HG03280 (cell line): ENCODE measurements around the gene COL23A1.
"Not testable (repeated sequence)": the region's sequence is repeated elsewhere in the genome, so short reads cannot be mapped to it uniquely, and the experiment has no call there.

Source experiments
- ATAC-seq: cut with Tn5 transposase; IDR thresholded peaks from one replicate; pipeline ENCODE4 v1.9.1; 2021; ENCODE audit warnings: mild to moderate bottlenecking, moderate library complexity; ENCODE audit not compliant: unreplicated experiment

COL23A1 gene

DNA sequence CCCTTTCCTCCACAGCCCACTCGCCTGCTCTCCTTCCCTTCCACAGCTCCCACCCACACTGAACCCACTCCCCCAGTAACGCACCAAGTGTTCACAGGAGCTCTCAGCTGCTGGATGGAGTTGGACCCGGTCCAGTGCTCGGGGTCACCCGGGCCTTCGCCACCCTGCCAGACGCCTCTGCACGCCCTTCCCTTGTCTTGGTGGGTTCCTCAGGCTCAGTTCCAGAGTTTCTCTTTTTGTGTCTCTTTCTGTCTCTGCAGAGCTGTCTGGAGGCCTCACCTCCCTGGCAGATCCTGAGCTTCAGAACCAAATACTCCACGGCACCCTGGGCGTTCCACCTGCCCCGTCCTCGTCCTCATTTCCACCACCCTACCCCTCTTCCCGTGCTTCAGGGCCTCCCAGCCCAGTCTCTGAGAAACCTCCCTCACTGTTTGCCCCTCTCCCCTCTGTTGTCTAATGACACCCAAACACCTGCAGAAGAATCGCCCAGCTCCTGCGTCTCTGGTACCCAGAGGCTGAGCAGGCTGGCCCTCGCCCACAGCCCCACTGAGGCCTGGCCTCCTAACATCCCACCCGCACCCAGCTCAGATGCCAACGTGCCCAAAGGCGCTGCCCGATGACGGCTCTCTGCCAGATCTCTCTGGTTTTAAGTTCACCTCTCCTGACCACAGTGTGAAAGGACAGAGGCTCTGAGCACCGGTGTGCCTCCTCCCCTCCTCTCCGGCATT, 74.3 kb downstream of the COL23A1 start:
- no peak for ATAC-seq

DNA sequence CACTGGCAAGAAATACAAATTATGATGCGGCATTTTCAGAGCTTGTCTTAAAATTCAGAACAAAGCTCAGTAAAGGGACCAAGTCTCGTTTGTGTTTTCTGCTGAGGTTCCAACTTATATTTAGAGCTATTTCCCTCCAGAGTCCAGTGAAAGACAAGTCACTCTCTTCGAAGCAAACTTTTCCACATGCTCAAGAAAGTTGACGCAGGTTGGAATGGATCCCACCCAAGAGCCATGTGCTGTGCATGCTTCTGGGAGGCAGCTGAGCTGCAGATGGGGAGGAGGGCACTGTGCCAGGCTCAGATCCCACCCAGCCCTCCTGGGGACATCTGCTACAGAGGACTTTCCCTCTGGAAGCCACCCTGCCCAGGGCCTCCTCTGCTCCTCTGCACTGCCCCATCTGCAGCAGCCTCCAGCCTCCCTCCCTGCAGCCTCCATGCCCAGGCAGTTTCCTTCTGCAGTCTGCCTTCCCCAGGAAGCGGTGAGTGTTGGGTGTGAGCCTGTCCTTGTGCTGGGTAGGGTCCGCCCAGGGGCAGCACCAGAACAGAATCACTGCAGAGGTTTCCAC, 75.3 kb downstream of the COL23A1 start:
- no peak for ATAC-seq

DNA sequence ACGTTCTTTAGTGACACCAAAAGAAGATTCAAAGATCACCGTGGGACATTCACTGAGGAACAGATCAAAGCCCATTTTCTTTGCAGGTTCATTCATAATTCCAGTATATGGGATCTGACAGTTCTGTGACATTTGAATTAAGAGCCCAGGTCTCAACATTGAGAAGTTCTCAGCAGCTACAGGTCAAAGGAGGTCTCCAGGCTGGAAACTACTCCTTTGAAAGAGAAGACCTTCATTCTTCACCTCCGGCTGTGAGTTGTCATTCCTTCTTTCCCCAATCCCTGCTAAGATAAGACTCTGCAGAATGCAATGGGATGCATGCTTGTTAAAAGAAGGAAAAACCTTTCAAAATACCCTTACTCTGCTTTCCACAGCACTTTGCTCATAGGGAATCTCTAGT, 79.0 kb downstream of the COL23A1 start:
- ATAC-seq: no peak

DNA sequence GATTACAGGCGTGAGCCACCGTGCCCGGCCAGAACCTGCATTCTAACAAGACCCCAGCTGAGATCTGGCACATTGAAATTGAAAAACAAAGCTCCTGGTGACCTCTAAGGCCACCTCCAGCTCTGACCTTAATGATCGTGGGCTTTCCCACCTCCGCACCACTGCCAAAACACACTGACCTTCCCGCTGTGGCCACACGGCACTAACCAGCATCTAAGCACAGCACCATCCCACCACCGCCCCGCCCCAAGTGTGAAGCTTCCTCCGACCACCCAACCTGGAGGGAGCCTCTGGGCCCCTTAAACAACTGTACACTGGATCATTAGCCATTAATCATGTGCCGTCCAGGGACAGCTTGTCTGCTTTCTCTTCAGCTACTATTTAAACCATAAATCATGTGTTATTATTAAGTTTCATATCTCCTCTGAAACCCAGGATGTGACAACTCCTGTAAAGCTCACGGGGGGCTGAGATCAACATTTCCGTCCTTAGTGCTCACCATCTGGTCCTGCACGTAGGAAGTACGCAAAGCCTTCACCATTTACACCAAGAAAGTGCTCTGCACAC, 80.6 kb downstream of the COL23A1 start:
- no peak for ATAC-seq

DNA sequence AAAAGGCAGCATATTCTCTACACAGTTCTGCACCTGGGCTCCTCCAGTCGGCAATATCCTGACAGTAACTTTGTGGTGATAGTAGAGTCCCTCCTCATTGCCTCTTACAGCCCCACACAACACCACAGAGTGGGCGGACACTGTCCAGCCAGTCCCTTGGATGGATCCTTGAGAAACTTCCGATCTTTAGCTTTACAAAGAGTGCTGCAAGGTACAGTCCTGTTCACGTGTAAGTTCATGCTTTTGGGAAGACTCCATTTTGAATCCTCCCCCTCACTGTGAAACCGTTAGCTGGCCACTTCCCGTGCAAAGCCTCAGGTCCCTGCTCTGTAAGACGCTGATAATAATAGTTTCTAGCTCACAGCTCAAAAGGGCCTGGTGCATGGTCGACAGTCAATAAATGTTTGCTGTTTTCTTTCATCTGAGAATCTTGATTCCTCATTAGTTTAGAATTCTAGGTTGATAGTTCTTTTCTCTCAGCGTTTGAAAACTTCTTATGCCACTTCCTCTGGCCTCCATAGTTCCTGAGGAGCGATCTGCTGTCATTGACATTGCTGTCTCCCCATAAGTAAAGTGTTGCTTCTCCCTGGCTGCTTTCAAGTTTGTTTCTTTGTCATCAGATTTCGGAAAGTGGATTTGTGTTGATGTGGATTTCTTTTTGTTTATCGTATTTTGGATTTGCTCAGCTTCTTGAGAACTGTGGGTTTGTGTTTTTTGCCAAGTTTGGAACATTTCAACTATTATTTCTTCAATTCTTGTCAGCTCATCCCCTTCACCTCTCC, 82.9 kb downstream of the COL23A1 start:
- no peak for ATAC-seq

DNA sequence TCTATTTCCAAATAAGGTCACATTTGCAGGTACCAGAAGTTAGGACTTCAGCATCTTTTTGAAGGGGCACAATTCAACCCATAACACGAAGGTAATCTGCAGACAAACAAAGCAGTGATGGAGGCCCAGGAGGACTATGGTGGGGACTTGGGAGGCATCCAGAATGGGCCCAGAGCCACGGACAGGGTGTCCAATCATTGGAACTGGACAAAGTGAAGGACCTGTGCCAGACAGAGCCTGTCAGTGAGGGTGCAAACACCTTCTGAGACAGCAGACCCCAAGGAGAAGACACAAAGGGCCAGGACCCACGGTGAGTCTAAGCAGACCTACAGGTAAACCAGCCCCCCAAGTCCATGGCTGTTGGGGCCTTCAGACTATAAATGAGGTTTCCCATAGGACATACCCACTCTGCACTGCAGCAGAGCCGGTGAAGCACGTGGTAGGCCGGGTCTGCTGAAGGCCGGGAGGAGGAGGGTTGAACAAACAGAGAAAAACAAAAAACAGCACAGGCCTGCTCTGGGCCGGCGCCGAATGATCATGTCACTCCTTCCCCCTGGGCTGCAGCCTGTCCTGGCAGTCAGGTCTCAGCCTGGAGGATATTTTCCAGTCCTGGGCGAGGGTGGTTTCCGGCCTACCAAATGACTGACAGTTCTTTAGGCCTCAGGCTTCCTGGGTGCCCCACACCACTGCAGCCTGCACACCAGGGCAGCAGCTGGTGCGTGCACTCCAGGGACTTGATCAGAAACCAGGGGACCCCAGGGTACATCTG, 84.4 kb downstream of the COL23A1 start:
- no peak for ATAC-seq

DNA sequence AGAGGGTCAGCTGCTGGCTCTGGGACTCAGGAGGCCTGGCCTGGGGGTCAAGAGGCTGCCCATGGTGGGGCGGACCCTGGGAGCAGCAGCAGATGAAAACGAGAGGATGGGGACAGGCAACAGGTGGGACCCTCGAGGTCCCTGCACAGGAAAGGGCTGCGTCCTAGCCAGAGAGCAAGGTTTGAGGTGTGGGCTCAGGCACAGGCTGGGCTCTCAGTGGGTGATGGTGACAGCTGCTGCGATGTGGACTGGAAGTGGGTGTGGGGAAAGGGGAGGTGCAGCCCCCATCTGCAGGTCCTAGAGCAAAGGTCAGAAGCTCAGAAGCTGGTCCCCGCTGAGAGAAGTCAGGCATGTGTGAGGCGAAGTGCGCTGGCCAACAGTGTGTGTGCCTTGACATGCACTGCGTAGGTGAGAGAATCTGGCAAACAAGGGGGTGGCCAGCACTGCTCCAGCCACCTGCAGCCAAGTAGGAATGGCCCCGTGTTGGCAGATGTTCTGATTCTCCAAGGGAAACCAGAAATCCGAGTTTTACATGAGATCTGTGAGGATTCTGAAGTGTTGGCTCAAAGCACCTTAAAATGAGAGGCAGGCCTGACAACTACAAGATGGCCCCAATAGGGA, 85.7 kb downstream of the COL23A1 start:
- ATAC-seq: no peak

DNA sequence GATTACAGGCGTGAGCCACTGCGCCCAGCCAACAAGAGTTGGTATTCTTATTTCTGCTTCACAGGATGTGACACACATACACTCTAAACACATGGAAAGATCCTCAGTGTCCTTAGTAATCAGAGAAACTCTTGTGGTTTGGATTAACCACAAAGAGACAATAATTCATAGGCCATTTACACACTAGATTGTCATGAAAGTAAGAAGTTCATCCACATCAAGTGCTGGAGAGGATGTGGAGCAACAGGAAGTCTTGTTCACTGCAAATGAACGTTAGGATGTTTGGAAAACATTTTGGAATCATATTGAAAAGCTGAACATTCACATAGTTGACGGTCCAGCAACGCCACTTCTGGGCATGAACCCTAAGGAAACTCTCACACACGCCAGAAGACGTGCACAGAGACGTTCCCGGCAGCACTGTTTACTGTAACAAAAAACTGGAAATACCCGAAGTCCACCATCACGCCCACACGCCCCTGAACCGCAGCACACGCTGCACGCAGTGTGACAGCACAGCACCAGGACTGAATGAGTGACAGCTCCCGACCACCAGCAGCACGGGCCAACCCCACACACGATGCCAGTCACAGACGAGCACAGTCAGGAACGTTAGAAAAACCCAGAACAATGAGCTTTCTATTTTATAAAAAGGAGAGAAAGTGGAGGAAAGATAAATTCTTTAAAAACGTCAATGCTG, 87.6 kb downstream of the COL23A1 start:
- ATAC-seq: no peak

DNA sequence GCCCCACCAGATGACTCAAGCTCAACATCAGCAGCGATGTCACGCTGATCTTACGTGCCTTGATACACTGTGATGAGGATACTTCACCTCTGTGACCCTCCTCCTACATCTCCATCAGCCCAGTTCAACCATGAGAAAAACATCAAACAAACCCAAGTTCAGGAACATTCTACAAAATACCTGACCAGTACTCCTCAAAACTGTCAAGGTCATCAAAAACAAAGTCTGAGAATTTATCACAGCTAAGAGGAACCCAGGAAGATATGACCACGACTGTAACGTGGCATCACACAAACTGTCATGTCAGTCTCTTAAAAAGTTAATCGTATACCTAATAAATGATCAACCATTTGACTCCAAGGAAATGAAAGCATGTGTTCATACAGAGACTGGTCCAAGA, 90.8 kb downstream of the COL23A1 start:
- no peak for ATAC-seq

DNA sequence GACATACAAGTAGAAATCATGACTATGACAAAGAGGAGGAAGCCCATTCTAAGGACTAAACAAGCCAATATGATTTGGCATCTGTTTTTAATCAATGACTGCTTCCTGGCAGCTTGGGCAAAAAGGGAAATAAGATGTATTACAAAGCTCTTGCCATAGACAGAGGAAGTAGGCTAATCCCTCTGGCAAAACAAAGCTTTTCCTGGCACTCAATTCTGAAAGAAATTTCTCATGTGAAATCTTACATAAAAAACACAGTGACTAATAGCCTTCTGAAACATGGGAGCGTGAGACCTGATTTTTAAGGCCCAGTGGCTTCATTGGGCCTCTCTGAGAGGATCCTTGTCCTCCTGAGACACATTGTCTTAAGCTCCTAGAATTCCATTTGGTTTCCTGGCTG, 93.6 kb downstream of the COL23A1 start:
- ATAC-seq: no peak

DNA sequence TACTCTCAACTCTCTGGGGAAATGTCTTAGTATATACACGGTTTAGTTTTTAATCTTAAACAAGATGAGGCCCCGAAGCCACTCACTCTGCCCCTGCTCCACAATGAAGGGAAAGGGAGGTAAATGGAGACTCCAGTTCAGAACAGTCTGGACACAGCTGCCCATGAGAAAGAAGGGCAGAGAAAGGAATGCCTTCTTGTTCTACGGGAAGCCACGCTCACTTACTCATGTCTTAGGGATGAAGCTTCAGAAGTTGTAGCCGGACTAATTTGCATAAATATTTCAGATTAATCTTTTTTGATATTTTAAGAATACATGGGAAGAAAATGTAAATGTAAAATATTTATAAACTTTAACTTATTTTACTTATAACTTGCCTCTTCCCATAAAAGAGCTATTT, 94.0 kb downstream of the COL23A1 start:
- ATAC-seq: no peak

DNA sequence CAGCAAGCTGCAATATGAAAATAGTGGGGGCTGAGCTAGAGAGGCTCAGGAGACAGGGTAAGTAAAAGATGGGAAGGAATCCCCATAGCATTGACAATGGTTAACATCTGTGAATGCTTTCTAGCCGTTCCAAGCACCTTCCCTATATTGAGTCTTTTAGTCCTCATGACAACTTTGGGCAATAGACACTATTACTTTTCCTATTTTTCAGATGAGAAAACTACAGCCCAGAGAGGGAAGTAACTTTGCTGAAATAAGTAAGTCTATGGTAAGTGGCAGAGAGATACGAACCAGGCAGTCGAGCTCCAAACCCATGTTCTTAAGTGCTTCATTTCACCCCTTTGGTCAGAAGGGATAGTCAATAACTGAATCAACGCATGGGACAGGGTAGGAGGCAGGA, 94.5 kb downstream of the COL23A1 start:
- no peak for ATAC-seq

DNA sequence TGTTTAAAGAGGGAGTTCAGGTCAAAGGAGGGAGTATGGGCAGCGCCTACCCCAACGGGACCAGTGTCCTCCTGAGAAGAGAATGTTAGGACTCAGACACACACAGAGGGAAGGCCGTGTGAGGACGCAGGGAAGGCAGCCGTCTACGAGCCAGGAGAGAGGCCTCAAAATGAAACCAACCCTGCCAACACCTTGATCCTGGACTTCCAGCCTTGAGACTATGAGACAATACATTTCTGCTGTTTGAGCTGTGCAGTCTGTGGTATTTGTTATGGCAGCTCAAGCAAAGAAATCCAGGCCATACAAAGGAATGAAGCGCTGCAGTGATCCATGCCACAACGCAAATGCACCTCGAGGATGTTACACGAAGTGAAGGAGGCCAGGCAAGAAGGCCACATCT, 97.9 kb downstream of the COL23A1 start:
- no peak for ATAC-seq

DNA sequence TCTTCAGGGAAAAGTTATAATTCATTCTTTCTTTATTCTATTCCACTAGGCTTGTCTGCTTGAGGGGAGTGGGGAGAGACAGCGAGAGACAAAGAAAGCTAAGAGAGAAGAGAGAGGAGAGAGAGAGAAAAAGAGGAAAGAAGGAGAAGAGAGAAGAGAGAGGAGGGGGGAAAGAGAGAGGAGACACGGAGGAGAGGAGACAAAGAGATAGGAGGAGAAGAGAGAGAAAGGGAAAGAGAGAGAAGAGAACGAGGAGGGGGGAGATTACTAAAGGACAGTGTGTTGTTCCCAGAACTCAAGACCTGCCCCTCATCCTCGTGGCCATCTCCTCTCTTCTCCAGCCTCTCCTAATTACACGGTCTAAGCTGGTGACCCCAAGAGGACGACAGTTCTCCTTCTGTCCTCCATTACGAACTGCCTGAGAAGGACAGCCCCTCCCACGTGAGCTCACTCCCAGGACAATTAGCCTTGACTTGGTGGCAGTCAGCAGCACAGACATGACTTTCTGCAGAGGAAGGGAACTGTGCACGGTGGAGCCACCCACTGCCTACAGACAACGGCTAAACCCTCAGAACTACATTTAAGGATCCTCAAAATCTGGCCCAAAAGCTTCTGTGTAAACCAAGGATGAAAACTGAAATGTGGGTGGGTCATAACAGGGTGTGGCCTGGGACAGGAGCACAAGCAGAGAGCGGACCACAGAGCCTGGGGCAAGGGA, 99.1 kb downstream of the COL23A1 start:
- no peak for ATAC-seq

DNA sequence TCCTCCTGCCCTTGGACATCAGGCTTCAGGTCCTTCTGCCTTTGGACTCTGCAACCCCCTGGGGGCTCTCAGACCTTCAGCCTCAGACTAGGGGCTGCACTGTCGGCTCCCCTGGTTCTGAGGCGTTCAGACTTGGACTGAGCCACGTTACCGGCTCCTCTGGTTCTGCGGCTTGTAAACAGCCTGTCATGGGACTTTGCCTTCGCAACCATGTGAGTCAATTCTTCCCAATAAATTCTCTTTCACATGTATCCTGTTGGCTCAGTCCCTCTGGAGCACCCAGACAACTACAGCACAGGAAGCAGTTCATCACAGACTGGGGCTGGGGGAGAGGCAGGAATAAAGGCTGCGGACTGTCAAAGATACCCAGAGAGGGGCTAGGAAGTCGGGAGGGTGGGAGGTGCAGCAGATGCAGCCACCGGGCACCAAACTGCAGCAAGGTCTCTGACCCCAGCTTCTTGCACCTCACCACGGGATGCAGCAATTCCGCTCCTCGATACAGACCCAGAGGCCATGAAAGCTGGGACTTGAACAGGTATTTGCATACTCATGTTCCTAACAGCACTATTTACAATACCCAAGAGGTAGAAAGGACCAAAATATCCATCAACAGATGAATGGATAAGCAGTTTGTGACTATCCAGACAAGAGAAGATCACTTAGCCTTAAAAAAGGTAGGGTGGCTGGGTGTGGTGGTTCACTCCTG, 100.8 kb downstream of the COL23A1 start:
- no peak for ATAC-seq

DNA sequence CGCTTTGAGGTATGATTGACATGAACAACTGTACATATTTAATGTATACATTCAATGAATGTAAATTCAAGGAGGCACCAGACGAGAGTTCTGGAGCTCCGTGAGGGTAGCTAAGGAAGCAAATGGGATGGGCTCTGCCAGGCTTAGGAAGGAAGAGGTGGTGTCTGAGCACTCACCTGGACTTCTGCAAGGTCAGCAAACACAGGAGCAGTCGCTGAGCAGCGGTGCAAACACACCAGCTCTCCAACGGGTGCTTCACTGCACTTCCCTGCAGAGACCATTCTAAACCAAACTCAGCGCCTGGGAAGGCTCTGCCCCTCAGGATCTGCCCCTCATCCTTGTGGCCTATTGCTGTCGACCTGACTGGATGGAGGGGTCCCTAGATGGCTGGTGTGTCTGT, 101.5 kb downstream of the COL23A1 start:
- ATAC-seq: no peak

DNA sequence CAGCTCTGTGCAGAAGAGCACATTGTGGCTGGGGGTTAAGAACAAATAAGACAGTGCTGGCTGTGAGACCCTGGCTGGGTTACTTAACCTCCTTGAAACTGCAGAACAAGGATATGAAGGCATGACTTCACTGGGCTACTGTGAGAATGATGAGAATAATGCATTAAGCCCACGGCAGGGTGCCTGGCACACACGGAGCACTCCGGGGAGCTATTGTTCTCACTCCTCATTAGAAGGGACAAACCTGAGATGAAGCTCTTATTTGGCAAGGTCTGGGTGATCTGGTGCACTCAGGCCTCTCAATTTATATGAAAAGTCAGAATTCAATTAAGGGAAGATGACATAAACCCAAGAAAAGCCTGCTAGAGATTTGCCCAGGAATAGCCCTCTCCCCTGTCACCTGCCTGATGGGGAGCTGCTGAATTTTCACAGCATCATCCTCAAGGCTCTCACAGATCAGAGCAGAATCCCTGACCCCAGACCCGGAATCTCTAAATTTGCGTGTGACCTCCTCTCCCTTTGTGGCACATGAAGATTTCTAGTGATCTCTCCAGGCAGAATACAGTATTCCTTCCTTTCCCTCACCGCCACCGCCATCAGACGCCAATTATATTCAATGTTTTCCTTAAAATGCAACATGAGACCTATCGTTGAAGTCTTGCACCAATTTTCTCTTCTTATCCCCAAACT, 102.1 kb downstream of the COL23A1 start:
- no peak for ATAC-seq

DNA sequence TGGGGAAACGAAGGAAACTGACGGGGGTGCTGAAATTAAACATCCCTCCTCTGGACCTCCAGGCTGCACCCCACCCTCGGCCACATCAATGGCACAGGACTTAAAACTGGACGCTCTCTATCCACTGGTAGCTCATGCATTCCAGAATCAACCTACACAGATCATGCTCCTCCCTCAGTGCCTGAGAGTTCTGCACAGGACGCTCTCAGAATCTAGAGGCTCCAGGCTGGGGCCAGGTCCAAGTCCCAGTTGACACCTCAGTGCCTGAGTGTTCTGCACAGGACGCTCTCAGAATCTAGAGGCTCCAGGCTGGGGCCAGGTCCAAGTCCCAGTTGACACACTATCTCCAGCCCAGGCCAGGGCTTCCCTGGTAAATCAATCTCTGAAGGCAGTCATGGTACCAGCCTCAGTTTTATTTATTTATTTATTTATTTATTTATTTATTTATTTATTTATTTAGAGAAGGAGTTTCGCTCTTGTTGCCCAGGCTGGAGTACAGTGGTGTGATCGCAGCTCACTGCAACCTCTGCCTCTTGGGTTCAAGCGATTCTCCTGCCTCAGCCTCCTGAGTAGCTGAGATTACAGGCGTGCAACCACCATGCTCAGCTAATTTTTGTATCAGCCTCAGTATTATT, 103.2 kb downstream of the COL23A1 start:
- ATAC-seq: not testable (repeated sequence)
